NCI-H774 (cell line): Measurements from ENCODE around the gene MAGI1.

Experiments
- DNase-seq: peaks from one replicate; lab custom pipeline; 2025; lab: John Stamatoyannopoulos, UW

The MAGI1 gene

GRCh38 chr3:65478551-65479500, 559.9 kb downstream of the MAGI1 start:
- DNase-seq = no peak

GRCh38 chr3:65473736-65474135, 565.0 kb downstream of the MAGI1 start:
- DNase-seq = no peak

- DNase-seq = no peak
These were observed 566.2 kb downstream of the MAGI1 start for GRCh38 chr3:65472501-65472900.

- no peak for DNase-seq
These were observed 572.3 kb downstream of the MAGI1 start for GRCh38 chr3:65466300-65466988.

GRCh38 chr3:65449841-65450428, 588.8 kb downstream of the MAGI1 start:
- DNase-seq = no peak

- no peak for DNase-seq
These were observed 590.6 kb downstream of the MAGI1 start for GRCh38 chr3:65448120-65448519.

GRCh38 chr3:65445573-65446169, 593.0 kb downstream of the MAGI1 start:
- no peak for DNase-seq

GRCh38 chr3:65444447-65444815, 594.3 kb downstream of the MAGI1 start:
- DNase-seq = no peak

- no peak for DNase-seq
These were observed 594.8 kb downstream of the MAGI1 start for GRCh38 chr3:65443739-65444446.

GRCh38 chr3:65439641-65440284, 599.0 kb downstream of the MAGI1 start:
- no peak for DNase-seq

GRCh38 chr3:65438612-65439011, 600.1 kb downstream of the MAGI1 start:
- no peak for DNase-seq

GRCh38 chr3:65438096-65438495, 600.6 kb downstream of the MAGI1 start:
- no peak for DNase-seq

GRCh38 chr3:65436580-65436979, 602.1 kb downstream of the MAGI1 start:
- DNase-seq = no peak

GRCh38 chr3:65433480-65433879, 605.2 kb downstream of the MAGI1 start:
- no peak for DNase-seq

- DNase-seq = no peak
These were observed 606.2 kb downstream of the MAGI1 start for GRCh38 chr3:65432388-65433003.

GRCh38 chr3:65425880-65426279, 612.8 kb downstream of the MAGI1 start:
- DNase-seq = no peak

GRCh38 chr3:65422154-65422553, 616.6 kb downstream of the MAGI1 start:
- no peak for DNase-seq

GRCh38 chr3:65419233-65419632, 619.5 kb downstream of the MAGI1 start:
- no peak for DNase-seq

- DNase-seq = no peak
These were observed 624.8 kb downstream of the MAGI1 start for GRCh38 chr3:65413891-65414290.

- DNase-seq = peak; percentile 2
These were observed 626.1 kb downstream of the MAGI1 start for GRCh38 chr3:65412588-65412987.

GRCh38 chr3:65411367-65411766, 627.4 kb downstream of the MAGI1 start:
- no peak for DNase-seq
